Adrenal gland (tissue), 12 donors: ENCODE measurements around the gene LGR5. TPM values are rescaled to one million over a fixed set of nuclear protein-coding genes. Genes with fewer than 3 reads are reported as not detected.

ENCODE experiments used
- DNase-seq, 7 donors: peaks; one replicate each; pipeline ENCODE4 v3.0.0-alpha.2; 2019 to 2020
- H3K27ac ChIP-seq, 5 donors: fragments of 200-600 bp; sonication (generic) in 4 of 5; 1 replicate in 3 of 5; 2 replicates in 2 of 5; pipeline versions ENCODE4 v1.5.1 to v1.8.0; 2016 to 2020; ENCODE audit warnings: mild to moderate bottlenecking in 1 of 5
- H3K27me3 ChIP-seq: fragments of 200-600 bp; 2 replicates; pipeline ENCODE4 v1.8.0; 2021
- H3K36me3 ChIP-seq, 2 donors: fragments of 200-600 bp; replicated peaks in 1 of 2; 1 replicate in 1 of 2; 2 replicates in 1 of 2; pipeline versions ENCODE4 v1.5.1 to v1.8.0; 2018 to 2022
- H3K4me1 ChIP-seq, 2 donors: fragments of 200-600 bp; replicated peaks in 1 of 2; 1 replicate in 1 of 2; 2 replicates in 1 of 2; pipeline versions ENCODE4 v1.5.1 to v1.8.0; 2018 to 2021
- H3K4me3 ChIP-seq, 4 donors: fragments of 200-600 bp; sonication (generic) in 3 of 4; one replicate each; pipeline ENCODE4 v1.5.1; 2016 to 2018
- H3K9me3 ChIP-seq, 3 donors: fragments of 200-600 bp; sonication (generic) in 1 of 3; replicated peaks in 1 of 3; 1 replicate in 2 of 3; 2 replicates in 1 of 3; pipeline versions ENCODE4 v1.5.1 to v1.8.0; 2016 to 2021
- POLR2A ChIP-seq, 2 donors: fragments of 450-650 bp; IDR thresholded peaks; one replicate each; pipeline ENCODE4 v1.6.1; 2017; ENCODE audit warnings: antibody characterized with exemption in 2 of 2, mild to moderate bottlenecking in 2 of 2, moderate library complexity in 1 of 2
- WGBS, 4 donors: extraction: QIAGEN DNeasy Blood & Tissue Kit in 2 of 4; methylation state at CpG; one replicate each; pipeline versions ENCODE4 v1.1.5 to v1.1.7; 2013 to 2017; 5-methylcytosine and 5-hydroxymethylcytosine counted together
- intact Hi-C, 2 donors: fragments of 100-400 bp; cut with DNase I; formaldehyde crosslinking; loops; one replicate each; pipeline versions ENCODE4 v1.14.1 to v1.15.0; 2022 to 2023
- polyA plus RNA-seq, 3 donors: library from polyadenylated mRNA; stranded (reverse); fragments of 200-250 nt in 2 of 3; fragments of 350-450 nt in 1 of 3; fragmentation: Illumina TruSeq in 1 of 3; extraction: RNeasy Lipid Tissue Mini Kit (QIAGEN cat#74804) in 1 of 3; gene quantifications; one replicate each; pipeline ENCODE4 v1.2.3, GENCODE V29; 2013 to 2014
- total RNA-seq, 9 donors: library from RNA; depleted of rRNA in 4 of 9; stranded (reverse); fragments of >200 nt in 4 of 9; fragments of 120-200 nt in 1 of 9; fragmentation: NEBNext Ultra II Directional in 1 of 9; extraction: Animal tissue kit (Norgen Biotek cat#: 25700) in 1 of 9; gene quantifications; one replicate each; pipeline versions ENCODE4 v1.1.0 to v1.2.4, GENCODE V29; 2013 to 2023
- TF ChIP-seq, protein P1 (sequence below), 6 experiments: fragments of 450-650 bp in 4 of 6; fragments of 200-600 bp in 2 of 6; sonication (generic) in 1 of 6; IDR thresholded peaks; 1 replicate in 5 of 6; 2 replicates in 1 of 6; pipeline versions ENCODE4 v1.5.1 to v1.8.0; 2016 to 2021; ENCODE audit warnings: antibody characterized with exemption in 6 of 6, mild to moderate bottlenecking in 2 of 6, moderate library complexity in 1 of 6
- donor health status: healthy with polysubstance abuse.
- donor health status: Bipolar disorder and iron deficiency.
- donor health status: DM: yes; HTN: yes; CAD: no.
- donor health status: DM: no; HTN: no; CAD: no.
- donor health status: DM: no; HTN: no; CAD: no.
- donor health status: DM: yes; HTN: yes; CAD: no.

LGR5 gene
- total and polyA plus RNA-seq, 12 donors = 0.39 to 6.1 (median 2.1) TPM

DNA sequence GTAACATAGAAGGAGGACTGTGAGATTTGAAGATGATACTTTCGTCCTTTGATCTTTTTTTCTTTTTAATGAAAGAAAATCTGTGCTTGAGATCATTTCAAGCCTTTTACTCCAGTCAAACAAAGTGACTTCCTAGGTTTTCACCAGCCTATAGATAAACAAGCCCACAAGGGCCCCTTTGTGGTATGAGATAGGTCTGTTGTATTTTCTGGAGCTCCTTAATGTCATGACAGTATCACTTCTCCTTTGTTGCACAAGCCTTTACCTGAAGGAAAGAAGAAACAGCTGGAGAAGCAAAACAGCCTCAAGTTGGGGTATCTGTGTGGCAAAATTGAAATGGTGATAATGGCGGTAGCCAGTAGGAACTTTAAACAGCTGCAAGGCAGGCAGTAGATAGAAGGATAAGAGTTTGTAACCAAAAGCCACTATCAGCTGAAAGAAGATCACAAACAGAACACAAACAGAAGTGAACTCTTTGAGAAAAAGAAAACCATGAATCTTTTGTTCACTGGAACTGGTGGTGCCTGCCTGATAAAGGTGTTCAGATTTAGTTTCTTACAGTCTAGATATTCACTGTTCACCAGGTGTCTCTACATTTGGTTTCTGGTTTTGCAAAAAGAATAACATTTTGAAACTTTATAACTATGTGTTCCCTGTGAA lies 96.8 kb downstream of the LGR5 start:
- Histone ChIP-seq H3K27ac (no peak overlapping the region), H3K36me3 (no peaks in the 10 kb centered on the region), H3K9me3 (no peaks in the 10 kb centered on the region), H3K4me1 (no peaks in the 10 kb centered on the region), H3K27me3 (no peaks in the 10 kb centered on the region), H3K4me3 (no peak overlapping the region)
- TF ChIP-seq, protein P1, sequence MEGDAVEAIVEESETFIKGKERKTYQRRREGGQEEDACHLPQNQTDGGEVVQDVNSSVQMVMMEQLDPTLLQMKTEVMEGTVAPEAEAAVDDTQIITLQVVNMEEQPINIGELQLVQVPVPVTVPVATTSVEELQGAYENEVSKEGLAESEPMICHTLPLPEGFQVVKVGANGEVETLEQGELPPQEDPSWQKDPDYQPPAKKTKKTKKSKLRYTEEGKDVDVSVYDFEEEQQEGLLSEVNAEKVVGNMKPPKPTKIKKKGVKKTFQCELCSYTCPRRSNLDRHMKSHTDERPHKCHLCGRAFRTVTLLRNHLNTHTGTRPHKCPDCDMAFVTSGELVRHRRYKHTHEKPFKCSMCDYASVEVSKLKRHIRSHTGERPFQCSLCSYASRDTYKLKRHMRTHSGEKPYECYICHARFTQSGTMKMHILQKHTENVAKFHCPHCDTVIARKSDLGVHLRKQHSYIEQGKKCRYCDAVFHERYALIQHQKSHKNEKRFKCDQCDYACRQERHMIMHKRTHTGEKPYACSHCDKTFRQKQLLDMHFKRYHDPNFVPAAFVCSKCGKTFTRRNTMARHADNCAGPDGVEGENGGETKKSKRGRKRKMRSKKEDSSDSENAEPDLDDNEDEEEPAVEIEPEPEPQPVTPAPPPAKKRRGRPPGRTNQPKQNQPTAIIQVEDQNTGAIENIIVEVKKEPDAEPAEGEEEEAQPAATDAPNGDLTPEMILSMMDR (IDR thresholded peaks at IDR 0.05) = no peak
- TF ChIP-seq POLR2A (IDR thresholded peaks at IDR 0.05) = no peak
- DNase-seq = no peak
- WGBS, 4 donors = 74 to 90% (median 85%) methylated on average over 2 of the region's 2 CpGs
- intact Hi-C loops = no loop called here

DNA sequence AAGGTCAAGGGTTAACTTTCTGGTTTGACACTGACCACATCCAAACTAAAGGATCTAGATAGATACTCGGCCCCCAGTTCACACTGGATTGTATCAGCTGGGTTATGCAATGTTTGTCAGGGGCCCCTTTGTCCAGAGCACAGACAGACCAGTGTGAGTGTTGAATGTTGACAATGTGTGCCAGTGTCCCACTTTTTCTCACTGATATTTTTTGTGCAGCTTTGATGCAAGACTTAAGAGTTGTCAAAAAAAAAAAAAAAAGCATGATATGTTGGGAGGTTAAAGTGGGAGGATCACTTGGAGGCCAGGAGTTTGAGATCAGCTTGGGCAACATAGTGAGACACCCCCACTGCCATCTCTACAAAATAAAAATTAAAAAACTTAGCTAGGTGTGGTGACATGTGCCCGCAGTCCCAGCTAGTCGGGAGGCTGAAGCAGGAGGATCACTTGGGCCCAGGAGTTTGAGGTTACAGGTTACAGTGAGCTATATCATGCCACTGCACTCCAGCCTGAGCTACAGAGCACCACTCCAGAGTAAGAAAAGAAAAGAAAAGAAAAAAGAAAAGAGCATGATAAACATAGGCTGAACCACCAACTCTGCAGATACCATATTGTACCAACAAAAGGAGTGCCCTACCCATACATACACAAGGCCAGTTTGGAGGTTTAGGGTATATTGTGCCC lies 97.5 kb downstream of the LGR5 start:
- H3K36me3 ChIP-seq = no peaks in the 10 kb centered on the region
- intact Hi-C loops = no loop called here
- DNase-seq = no peak
- H3K9me3 ChIP-seq = no peaks in the 10 kb centered on the region
- TF ChIP-seq POLR2A (IDR thresholded peaks at IDR 0.05) = no peak
- TF ChIP-seq, protein P1 (IDR thresholded peaks at IDR 0.05) = no peak
- H3K4me1 ChIP-seq = no peaks in the 10 kb centered on the region
- H3K27ac ChIP-seq = no peak overlapping the region
- no peak overlapping the region for H3K4me3 ChIP-seq
- H3K27me3 ChIP-seq = no peaks in the 10 kb centered on the region
- 78 to 87% (median 80%) methylated on average over 3 of the region's 3 CpGs for WGBS, 4 donors

DNA sequence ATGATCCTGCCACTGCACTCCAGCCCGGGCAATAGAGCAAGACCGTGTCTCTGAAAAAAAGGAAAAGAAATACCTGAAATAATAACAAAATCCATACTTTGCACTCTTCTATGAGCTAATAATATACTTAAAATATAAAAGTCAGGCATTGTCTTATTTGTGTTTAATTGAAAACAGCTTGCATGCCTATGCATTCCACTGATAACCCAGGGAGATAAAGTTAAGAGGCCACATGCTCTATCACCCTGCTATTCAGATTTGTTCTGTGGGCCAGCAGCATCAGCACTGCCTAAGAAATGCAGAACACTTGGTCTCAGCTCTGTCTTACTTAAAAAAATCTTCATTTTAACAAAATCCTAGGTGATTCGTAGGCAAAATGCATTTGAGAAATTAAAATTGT lies 99.2 kb downstream of the LGR5 start:
- Histone ChIP-seq H3K27ac (no peak overlapping the region), H3K4me1 (no peaks in the 10 kb centered on the region), H3K27me3 (no peaks in the 10 kb centered on the region), H3K4me3 (no peak overlapping the region), H3K9me3 (no peaks in the 10 kb centered on the region), H3K36me3 (no peaks in the 10 kb centered on the region)
- TF ChIP-seq, protein P1 (IDR thresholded peaks at IDR 0.05) = no peak
- TF ChIP-seq POLR2A (IDR thresholded peaks at IDR 0.05) = no peak
- intact Hi-C loops = no loop called here
- DNase-seq = no peak
- WGBS, 4 donors = 77 to 90% (median 85%) methylated on average over 3 of the region's 3 CpGs

DNA sequence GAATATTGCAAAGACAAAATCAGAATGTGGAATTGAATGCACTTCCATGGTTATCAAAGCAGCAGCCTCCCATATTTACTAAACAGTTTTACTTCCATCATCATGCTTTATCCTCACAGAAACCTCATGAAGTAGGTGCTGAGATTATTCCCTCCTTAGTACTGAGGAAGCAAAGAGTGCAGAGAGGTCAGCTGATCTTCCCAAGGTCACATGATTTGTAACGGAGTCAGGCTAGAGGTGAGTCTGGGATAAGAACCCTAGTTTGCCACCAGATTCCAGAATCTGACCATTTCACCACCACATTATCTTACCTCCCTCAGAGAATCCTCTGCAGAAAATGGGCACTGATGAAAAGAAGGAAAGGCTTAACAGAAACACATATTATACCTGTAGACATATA lies 102.0 kb downstream of the LGR5 start:
- 10 to 43% (median 38%) methylated on average over 1 of the region's 1 CpG for WGBS, 4 donors

More for the DNA sequence above, 102.0 kb downstream of the LGR5 start:
- Histone ChIP-seq H3K27ac (no peak overlapping the region), H3K4me1 (no peaks in the 10 kb centered on the region), H3K36me3 (no peaks in the 10 kb centered on the region), H3K27me3 (no peaks in the 10 kb centered on the region), H3K4me3 (no peak overlapping the region), H3K9me3 (no peaks in the 10 kb centered on the region)
- TF ChIP-seq, protein P1 (IDR thresholded peaks at IDR 0.05) = no peak
- intact Hi-C loops = no loop called here
- no peak for DNase-seq
